HepG2 (cell line): Measurements from ENCODE around the gene XXYLT1. TPM values are rescaled to one million over a fixed set of nuclear protein-coding genes. Genes with fewer than 3 reads are reported as not detected.

Experiments
- BCL6 ChIP-seq: IDR thresholded peaks from 2 replicates; pipeline ENCODE4 v1.6.1; 2016; ENCODE audit warnings: missing genetic modification reagents, missing compliant biosample characterization
- FOXA1 ChIP-seq, 2 experiments: fragments of 450-650 bp in 1 of 2; sonication (generic) in 1 of 2; formaldehyde crosslinking in 1 of 2; IDR thresholded peaks; 2 replicates each; pipeline versions ENCODE4 v1.4.0 to v1.6.1; 2016 to 2020; ENCODE audit warnings: missing genetic modification reagents in 1 of 2
- FOXP1 ChIP-seq, 2 experiments: fragments of 450-650 bp in 1 of 2; IDR thresholded peaks; 2 replicates each; pipeline ENCODE4 v1.6.1; 2017 to 2018; ENCODE audit warnings: antibody characterized with exemption in 1 of 2
- GATA4 ChIP-seq: sonication (generic); IDR thresholded peaks from 2 replicates; pipeline ENCODE4 v1.6.1; 2016; ENCODE audit warnings: antibody characterized with exemption, low read depth, borderline replicate concordance
- HMG20A ChIP-seq: IDR thresholded peaks from 2 replicates; pipeline ENCODE4 v1.6.1; 2016; ENCODE audit warnings: borderline replicate concordance
- HOXD1 ChIP-seq: sonication (generic); formaldehyde crosslinking; IDR thresholded peaks from 2 replicates; pipeline ENCODE4 v1.5.0; 2020; ENCODE audit warnings: missing genetic modification reagents
- MIER2 ChIP-seq: IDR thresholded peaks from 2 replicates; pipeline ENCODE4 v1.6.1; 2016; ENCODE audit warnings: missing biosample characterization, missing genetic modification reagents
- MIER3 ChIP-seq: IDR thresholded peaks from 2 replicates; pipeline ENCODE4 v1.6.1; 2016; ENCODE audit warnings: missing compliant biosample characterization, borderline replicate concordance
- NCOA2 ChIP-seq: sonication (generic); formaldehyde crosslinking; IDR thresholded peaks from 2 replicates; pipeline ENCODE4 v1.8.0; 2022; ENCODE audit warnings: inconsistent platforms
- NFIC ChIP-seq: IDR thresholded peaks from 2 replicates; pipeline ENCODE4 v1.6.1; 2012; ENCODE audit warnings: mild to moderate bottlenecking, low read length, inconsistent platforms
- POLR2G ChIP-seq: fragments of 200-400 bp; formaldehyde crosslinking; IDR thresholded peaks from 2 replicates; pipeline ENCODE4 v1.6.1; 2018; ENCODE audit warnings: mild to moderate bottlenecking, low read depth, low read length, moderate library complexity
- SKI ChIP-seq: fragments of 450-650 bp; IDR thresholded peaks from one replicate; pipeline ENCODE4 v1.6.1; 2018; ENCODE audit warnings: mild to moderate bottlenecking; ENCODE audit not compliant: partially characterized antibody
- SRF ChIP-seq: IDR thresholded peaks from 2 replicates; pipeline ENCODE4 v1.6.1; 2011; ENCODE audit warnings: mild to moderate bottlenecking, low read depth, low read length, moderate library complexity
- TEAD3 ChIP-seq: optimal IDR thresholded peaks from 2 replicates; pipeline ENCODE3; 2016; ENCODE audit warnings: borderline replicate concordance
- THRA ChIP-seq: sonication (generic); formaldehyde crosslinking; IDR thresholded peaks from 2 replicates; pipeline ENCODE4 v1.4.0; 2020; ENCODE audit warnings: missing genetic modification reagents, borderline replicate concordance
- ZBTB20 ChIP-seq: sonication (generic); formaldehyde crosslinking; IDR thresholded peaks from 2 replicates; pipeline ENCODE4 v1.8.1; 2023; ENCODE audit warnings: missing genetic modification reagents, low read depth, mild to moderate bottlenecking, borderline replicate concordance
- ZBTB34 ChIP-seq: sonication (generic); formaldehyde crosslinking; IDR thresholded peaks from 2 replicates; pipeline ENCODE4 v1.8.0; 2022; ENCODE audit warnings: mild to moderate bottlenecking, missing genetic modification reagents
- ZBTB43 ChIP-seq: sonication (generic); formaldehyde crosslinking; conservative IDR thresholded peaks from 2 replicates; pipeline ENCODE4 v1.4.0; 2020; ENCODE audit warnings: missing genetic modification reagents
- ZBTB7B ChIP-seq: sonication (generic); formaldehyde crosslinking; IDR thresholded peaks from 2 replicates; pipeline ENCODE4 v1.4.0; 2020; ENCODE audit warnings: missing genetic modification reagents
- ZFP90 ChIP-seq: sonication (generic); formaldehyde crosslinking; IDR thresholded peaks from 2 replicates; pipeline ENCODE4 v1.8.0; 2022; ENCODE audit warnings: missing genetic modification reagents, mild to moderate bottlenecking, inconsistent platforms, borderline replicate concordance
- ZNF710 ChIP-seq: sonication (generic); formaldehyde crosslinking; IDR thresholded peaks from 2 replicates; pipeline ENCODE4 v1.5.0; 2020; ENCODE audit warnings: mild to moderate bottlenecking, missing genetic modification reagents, borderline replicate concordance
- polyA plus RNA-seq, 8 experiments: library from polyadenylated mRNA; depleted of rRNA in 3 of 8; stranded (reverse) in 7 of 8; unstranded in 1 of 8; fragments of >200 nt; fragmentation: Illumina TruSeq in 4 of 8; extraction: Trizol in 4 of 8; gene quantifications; 2 replicates each; pipeline versions ENCODE4 v1.2.1 to v1.2.3, GENCODE V29; 2011 to 2016; ENCODE audit warnings: low read depth in 4 of 8, missing spikeins in 1 of 8, mixed read lengths in 1 of 8; ENCODE audit not compliant: insufficient read depth in 1 of 8
- total RNA-seq, 5 experiments: library from RNA; depleted of rRNA; stranded (reverse); fragments of >200 nt; fragmentation: Illumina TruSeq; extraction: Trizol; gene quantifications; 2 replicates each; pipeline ENCODE4 v1.2.3, GENCODE V29; 2016; ENCODE audit warnings: low read depth in 1 of 5
- TF ChIP-seq, protein P1 (sequence below): sonication (generic); formaldehyde crosslinking; IDR thresholded peaks from 2 replicates; pipeline ENCODE4 v1.4.0; 2020; ENCODE audit warnings: missing genetic modification reagents

The XXYLT1 gene
- total and polyA plus RNA-seq, 2 of the 13 experiments (the other 11 are each of a cell fraction or from before 2014, with no cell fraction given), result 17.7 to 19.0 TPM

GRCh38 chr3:195031574-195032003 lies 239.4 kb downstream of the XXYLT1 start (continued):
- TF ChIP-seq, protein P1, sequence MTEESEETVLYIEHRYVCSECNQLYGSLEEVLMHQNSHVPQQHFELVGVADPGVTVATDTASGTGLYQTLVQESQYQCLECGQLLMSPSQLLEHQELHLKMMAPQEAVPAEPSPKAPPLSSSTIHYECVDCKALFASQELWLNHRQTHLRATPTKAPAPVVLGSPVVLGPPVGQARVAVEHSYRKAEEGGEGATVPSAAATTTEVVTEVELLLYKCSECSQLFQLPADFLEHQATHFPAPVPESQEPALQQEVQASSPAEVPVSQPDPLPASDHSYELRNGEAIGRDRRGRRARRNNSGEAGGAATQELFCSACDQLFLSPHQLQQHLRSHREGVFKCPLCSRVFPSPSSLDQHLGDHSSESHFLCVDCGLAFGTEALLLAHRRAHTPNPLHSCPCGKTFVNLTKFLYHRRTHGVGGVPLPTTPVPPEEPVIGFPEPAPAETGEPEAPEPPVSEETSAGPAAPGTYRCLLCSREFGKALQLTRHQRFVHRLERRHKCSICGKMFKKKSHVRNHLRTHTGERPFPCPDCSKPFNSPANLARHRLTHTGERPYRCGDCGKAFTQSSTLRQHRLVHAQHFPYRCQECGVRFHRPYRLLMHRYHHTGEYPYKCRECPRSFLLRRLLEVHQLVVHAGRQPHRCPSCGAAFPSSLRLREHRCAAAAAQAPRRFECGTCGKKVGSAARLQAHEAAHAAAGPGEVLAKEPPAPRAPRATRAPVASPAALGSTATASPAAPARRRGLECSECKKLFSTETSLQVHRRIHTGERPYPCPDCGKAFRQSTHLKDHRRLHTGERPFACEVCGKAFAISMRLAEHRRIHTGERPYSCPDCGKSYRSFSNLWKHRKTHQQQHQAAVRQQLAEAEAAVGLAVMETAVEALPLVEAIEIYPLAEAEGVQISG (CRISPR knock-in tag), result 0 out of 2 replicates have a peak, but pooled peaks have one; percentile 13
- TF ChIP-seq NCOA2 (CRISPR knock-in tag), result peak; percentile 57
- peak; percentile 67; the same call in 1 of the 2 replicates for TF ChIP-seq ZBTB43 (CRISPR knock-in tag)
- no peak for TF ChIP-seq MIER2 (CRISPR knock-in tag)
- TF ChIP-seq SKI, result peak; percentile 77
- TF ChIP-seq BCL6 (CRISPR knock-in tag), result peak; percentile 99
- TF ChIP-seq TEAD3 (CRISPR knock-in tag), result peak; percentile 40
- no peak for TF ChIP-seq FOXP1 (IDR thresholded peaks at IDR 0.05)
- peak; percentile 87; the same call in 1 of the 2 replicates for TF ChIP-seq FOXP1 (CRISPR knock-in tag; IDR thresholded peaks at IDR 0.05)
- TF ChIP-seq GATA4, result peak; percentile 76; the same call in 1 of the 2 replicates
- TF ChIP-seq POLR2G, result no peak
- TF ChIP-seq ZFP90 (CRISPR knock-in tag), result peak; percentile 58; the same call in 1 of the 2 replicates
- peak; percentile 87; the same call in 1 of the 2 replicates for TF ChIP-seq NFIC
- peak; percentile 49; the same call in 1 of the 2 replicates for TF ChIP-seq THRA (CRISPR knock-in tag)
- peak; percentile 46; the same call in 1 of the 2 replicates for TF ChIP-seq ZBTB7B (CRISPR knock-in tag)
- TF ChIP-seq HOXD1 (CRISPR knock-in tag), result peak; percentile 15; the same call in 1 of the 2 replicates
- TF ChIP-seq MIER3, result peak; percentile 41; the same call in 1 of the 2 replicates
- TF ChIP-seq ZBTB34, result 0 out of 2 replicates have a peak, but pooled peaks have one; percentile 44
- TF ChIP-seq SRF, result no peak
- TF ChIP-seq ZBTB20 (CRISPR knock-in tag), result no peak
- TF ChIP-seq FOXA1 (IDR thresholded peaks at IDR 0.05), result no peak
- peak; percentile 66 for TF ChIP-seq FOXA1 (CRISPR knock-in tag; IDR thresholded peaks at IDR 0.05)
- TF ChIP-seq ZNF710 (CRISPR knock-in tag), result 0 out of 2 replicates have a peak, but pooled peaks have one; percentile 34
- TF ChIP-seq HMG20A, result peak; percentile 75; the same call in 1 of the 2 replicates
